GM21360 (cell line): Measurements from ENCODE around the gene FILIP1L.

Source experiments
- ATAC-seq: cut with Tn5 transposase; IDR thresholded peaks from one replicate; pipeline ENCODE4 v1.9.1; 2021; ENCODE audit warnings: mild to moderate bottlenecking, moderate library complexity; ENCODE audit not compliant: unreplicated experiment

The FILIP1L gene

DNA sequence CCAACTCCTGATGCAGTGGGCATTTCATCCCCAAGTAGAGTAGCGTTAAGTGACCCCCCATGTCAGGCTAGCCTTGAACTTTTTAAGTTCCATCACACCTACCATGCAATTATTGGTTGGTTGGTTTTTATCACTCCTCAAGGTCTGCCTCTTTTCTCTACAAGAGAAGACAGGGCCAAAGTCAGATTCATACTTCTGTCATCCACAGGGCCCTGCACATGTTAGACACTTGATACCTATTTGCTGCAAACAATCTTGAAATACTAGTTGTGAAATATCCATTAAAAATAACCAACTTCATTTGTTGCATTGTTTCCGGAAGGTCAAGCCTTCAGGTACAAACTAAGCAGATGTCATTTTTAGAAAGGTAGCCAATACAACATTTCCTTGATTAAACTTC, 295.5 kb downstream of the FILIP1L start:
- no peak for ATAC-seq

DNA sequence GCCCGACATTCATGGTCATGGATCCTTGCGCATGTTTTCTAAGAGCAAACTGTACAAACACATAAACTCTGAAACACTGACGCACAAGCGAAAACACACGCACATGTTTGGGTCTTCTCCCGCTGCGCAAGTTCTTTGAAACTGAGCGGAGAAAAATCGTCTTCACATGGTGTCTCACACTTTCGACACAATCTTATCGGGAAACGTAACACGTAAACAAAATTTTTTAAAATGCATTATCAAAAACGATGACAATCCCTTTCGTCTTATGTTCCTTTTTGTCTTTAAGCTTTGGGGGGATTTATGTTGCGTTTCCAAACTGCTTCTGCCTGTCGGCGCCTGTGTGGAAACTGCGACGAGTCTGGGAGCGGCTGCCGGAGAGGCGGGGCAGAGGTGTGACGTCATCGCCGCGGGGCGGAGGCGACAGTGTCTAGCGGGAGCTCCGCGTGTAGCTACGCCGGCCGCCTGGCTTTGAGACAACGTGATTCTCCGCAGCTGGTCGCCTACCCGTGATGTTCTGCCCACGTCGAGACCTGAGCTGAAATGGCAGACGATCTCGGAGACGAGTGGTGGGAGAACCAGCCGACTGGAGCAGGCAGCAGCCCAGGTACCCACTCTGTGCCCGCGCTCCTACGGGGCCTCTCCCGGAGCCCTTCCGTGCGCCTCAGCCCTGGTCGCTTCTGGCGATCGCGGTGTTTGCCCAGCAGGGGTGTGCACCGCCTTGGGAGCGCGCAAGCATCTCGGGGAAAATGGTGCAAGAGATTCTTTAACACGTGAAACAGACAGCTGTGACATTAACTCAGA, 296.7 kb downstream of the FILIP1L start, which contains the start of gene CMSS1:
TSS of gene CMSS1 (plus strand) at position 426 of the 804 bp plus-strand sequence.
- peak; percentile 96 for ATAC-seq

DNA sequence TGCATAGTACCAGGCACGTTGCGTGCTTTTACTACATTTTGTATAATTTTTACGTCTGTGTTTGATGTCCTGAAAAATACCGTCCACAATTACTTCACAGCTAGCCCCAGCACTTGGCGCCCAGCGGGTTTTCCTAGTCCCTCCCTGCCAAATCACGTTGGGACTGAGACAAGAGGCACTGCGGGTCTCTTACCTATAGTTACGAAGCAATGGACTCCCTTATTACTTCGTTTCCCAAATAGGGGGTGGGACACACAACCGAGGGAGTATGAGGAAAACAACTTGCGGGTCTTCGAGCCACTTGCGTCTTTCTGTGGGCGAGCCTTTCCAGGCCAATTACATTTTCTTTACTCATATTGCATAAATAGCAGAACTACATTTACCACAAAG, 297.3 kb downstream of the FILIP1L start:
- ATAC-seq: no peak

DNA sequence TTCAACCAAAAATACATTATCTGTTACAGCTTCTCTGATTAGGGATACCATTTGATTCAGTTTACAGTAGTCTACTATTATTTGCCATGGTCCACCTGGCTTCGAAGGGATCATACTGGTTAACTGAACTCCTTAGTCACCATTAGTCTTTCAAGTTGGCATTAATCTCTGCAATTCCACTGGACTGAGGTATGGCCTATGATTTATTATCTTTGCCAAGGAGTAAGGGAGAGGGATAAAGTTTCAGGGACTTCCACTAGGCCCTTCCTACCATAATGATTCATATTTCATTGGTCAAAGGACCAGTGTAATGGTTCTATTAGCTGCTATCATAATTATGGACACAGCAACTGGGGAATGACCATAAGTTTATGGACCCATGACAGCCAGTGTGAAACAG, 303.9 kb downstream of the FILIP1L start:
- ATAC-seq: no peak

DNA sequence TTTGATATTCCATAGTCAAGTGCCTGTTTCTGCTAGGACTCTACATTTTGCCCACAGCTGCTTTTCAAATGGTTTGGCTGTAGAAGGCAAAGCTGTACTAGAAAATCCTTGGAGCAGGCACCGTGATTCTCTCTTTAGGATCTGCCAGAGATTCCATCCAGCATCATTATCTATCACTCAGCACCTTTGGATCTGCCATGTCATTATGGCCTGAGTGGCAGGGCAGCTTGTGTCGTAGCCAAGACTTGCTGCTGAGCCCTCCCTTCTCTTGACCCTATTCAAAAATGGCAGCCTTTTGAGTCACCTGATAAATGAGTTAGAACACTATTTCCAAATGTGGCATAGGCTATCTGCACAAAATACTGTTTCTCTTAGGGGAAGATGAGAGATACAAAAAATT, 304.7 kb downstream of the FILIP1L start:
- ATAC-seq: no peak

DNA sequence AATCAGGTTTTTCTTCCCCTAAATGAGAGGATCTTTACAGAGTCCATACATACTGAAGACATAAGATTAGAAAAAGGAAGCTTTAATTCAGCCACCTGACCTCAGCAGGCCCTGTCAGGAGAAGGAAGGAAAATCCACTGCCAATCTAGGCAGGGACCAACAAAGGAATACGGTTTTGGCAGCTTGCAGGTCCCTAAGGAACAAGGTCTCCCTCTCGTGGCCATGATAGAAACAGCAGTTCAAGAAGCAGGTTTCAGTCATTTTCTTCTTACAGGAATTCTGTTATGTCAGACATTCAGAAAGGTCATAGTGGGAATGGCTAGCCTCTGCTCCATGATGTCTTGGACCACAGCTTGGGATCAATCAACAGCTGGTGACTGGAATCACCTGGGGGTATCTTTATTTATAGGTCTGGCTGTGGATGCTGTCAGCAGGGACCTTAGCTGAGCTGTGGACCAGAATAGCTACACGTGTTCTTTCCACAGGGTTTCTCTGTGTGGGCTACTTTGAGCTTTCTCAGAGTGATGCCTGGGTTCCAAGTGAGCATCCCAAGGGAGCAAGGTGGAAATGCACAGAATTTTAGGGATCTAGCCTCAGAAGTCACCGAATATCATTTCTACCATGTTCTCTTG, 306.0 kb downstream of the FILIP1L start:
- ATAC-seq: no peak

DNA sequence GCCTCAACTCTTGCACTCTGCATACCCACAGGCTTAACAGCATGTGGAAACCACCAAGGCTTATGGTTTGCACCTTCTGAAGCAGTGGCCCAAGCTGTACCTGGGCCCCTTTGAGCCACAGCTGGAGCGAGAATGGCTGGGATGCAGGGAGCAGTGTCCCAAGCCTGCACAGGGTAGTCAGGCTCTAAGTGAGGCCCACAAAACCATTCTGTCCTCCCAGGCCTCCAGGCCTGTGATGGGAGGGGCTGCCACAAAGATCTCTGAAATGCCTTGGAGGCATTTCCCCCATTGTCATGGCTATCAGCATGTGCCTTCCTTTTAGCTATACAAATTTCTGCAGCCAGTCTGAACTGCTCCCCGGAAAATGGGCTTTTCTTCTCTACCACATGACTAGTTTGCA, 309.1 kb downstream of the FILIP1L start:
- no peak for ATAC-seq

DNA sequence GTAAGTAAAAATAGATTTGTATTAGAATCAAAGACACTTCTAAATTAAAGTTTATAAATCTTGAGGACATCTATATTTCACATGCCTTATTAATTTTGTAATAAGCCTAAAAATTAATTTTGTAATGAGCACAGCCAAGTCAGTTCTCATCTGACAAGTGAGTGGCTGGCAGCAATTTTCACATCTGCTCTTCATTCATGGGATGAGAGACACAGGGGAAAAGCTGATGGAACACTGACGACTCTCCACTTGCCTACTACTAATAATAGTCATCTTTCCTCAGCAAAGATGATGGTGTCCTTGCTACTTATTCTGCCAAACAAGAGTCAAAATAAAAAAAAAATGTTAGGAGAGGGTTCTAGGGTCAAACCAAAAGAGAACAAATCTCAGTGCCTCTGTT, 311.0 kb downstream of the FILIP1L start:
- no peak for ATAC-seq

DNA sequence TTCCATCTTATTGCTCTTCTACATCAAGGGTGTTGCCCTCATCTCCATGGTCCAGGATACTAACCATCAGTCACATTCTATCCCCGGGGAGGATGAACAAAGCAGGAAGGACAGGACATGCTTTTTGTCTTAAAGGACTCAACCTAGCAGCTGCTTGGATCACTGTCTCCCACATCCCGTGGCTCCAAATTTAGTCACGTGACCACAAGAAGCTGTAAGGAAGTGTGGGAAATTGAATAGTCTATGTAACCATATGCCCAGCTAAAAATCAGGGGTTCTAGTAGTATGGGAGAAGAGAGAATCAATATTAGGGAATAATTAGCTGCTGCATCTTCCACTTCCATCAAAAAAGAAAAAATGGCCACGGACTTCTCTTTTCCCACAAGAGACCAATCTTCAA, 314.9 kb downstream of the FILIP1L start:
- ATAC-seq: no peak

DNA sequence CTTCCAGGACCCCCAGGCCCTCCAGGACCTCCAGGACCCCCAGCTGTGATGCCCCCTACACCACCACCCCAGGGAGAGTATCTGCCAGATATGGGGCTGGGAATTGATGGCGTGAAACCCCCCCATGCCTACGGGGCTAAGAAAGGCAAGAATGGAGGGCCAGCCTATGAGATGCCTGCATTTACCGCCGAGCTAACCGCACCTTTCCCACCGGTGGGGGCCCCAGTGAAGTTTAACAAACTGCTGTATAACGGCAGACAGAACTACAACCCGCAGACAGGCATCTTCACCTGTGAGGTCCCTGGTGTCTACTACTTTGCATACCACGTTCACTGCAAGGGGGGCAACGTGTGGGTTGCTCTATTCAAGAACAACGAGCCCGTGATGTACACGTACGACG, 318.7 kb downstream of the FILIP1L start:
- no peak for ATAC-seq

DNA sequence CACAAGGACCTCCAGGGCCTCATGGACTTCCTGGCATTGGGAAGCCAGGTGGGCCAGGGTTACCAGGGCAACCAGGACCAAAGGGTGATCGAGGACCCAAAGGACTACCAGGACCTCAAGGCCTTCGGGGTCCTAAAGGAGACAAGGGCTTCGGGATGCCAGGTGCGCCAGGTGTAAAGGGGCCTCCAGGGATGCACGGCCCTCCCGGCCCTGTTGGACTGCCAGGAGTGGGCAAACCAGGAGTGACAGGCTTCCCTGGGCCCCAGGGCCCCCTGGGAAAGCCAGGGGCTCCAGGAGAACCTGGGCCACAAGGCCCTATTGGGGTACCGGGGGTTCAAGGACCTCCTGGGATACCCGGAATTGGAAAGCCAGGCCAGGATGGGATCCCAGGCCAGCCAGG, 319.8 kb downstream of the FILIP1L start:
- no peak for ATAC-seq

DNA sequence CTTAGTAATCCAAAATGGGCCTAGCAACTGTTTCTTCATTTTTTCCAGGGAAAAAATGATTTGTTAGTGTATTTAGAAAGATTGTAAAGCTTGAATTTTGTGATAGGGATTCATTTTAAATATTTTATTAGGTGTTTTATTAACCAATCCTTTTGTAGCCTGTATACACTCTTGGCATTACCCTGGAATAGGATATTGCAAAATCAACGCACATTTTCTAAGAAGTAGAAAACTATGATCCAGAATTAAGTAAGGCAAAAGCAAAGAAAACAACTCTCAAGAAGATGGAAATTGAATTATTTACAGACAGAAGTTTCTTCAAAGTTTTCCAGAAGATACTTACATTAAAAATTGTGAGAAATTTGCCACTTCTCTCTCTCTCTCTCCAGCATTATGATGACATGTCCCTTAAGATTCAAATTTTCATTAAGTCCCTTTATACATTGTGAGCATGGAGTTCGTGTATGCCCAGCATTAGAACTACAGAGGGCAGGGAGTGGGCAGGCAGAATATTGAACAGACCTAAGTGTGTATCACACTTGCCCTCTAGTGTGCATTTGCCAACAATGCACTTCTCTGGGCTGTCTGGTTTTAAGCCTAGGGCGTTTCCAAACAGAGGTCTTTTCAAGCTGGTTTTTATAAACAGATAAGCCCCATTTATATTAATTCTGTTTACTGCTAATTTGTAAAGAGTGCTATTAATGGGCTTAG, 325.1 kb downstream of the FILIP1L start:
- ATAC-seq: peak; percentile 95
